Spleen (tissue), 11 donors: ENCODE data around the gene PHC1. TPM values are rescaled to one million over a fixed set of nuclear protein-coding genes. Genes with fewer than 3 reads are reported as not detected.

ENCODE experiments used
- DNase-seq: peaks from one replicate; pipeline ENCODE4 v3.0.0-alpha.2; 2020
- H3K27ac ChIP-seq, 8 donors: fragments of 200-600 bp; sonication (generic) in 7 of 8; 1 replicate in 4 of 8; 2 replicates in 4 of 8; pipeline versions ENCODE4 v1.5.0 to v1.8.0; 2016 to 2021; ENCODE audit warnings: inconsistent platforms in 4 of 8, mild to moderate bottlenecking in 4 of 8, moderate library complexity in 1 of 8
- H3K27me3 ChIP-seq, 7 donors: fragments of 200-600 bp; sonication (generic) in 6 of 7; replicated peaks in 1 of 7; 1 replicate in 4 of 7; 2 replicates in 3 of 7; pipeline versions ENCODE4 v1.5.0 to v1.8.0; 2016 to 2021; ENCODE audit warnings: inconsistent platforms in 3 of 7, mild to moderate bottlenecking in 1 of 7
- H3K36me3 ChIP-seq, 6 donors: fragments of 200-600 bp; sonication (generic) in 5 of 6; 1 replicate in 4 of 6; 2 replicates in 2 of 6; pipeline versions ENCODE4 v1.5.0 to v1.8.0; 2016 to 2021; ENCODE audit warnings: inconsistent platforms in 2 of 6
- H3K4me1 ChIP-seq, 6 donors: fragments of 200-600 bp; sonication (generic) in 5 of 6; 1 replicate in 3 of 6; 2 replicates in 3 of 6; pipeline versions ENCODE4 v1.5.0 to v1.8.0; 2016 to 2021; ENCODE audit warnings: inconsistent platforms in 3 of 6
- H3K4me3 ChIP-seq, 8 donors: fragments of 200-600 bp; sonication (generic) in 7 of 8; 1 replicate in 4 of 8; 2 replicates in 4 of 8; pipeline versions ENCODE4 v1.5.0 to v1.8.0; 2016 to 2021; ENCODE audit warnings: inconsistent platforms in 4 of 8, mild to moderate bottlenecking in 4 of 8, moderate library complexity in 2 of 8
- H3K9me3 ChIP-seq, 8 donors: fragments of 200-600 bp; sonication (generic) in 7 of 8; 1 replicate in 4 of 8; 2 replicates in 4 of 8; pipeline versions ENCODE4 v1.5.0 to v1.8.0; 2016 to 2021; ENCODE audit warnings: inconsistent platforms in 4 of 8
- CTCF ChIP-seq, 11 experiments: fragments of 200-600 bp in 7 of 11; fragments of 450-650 bp in 4 of 11; sonication (generic) in 4 of 11; IDR thresholded peaks in 8 of 11; conservative IDR thresholded peaks in 3 of 11; 1 replicate in 7 of 11; 2 replicates in 4 of 11; pipeline versions ENCODE4 v1.4.0 to v1.8.0; 2016 to 2021; ENCODE audit warnings: antibody characterized with exemption in 11 of 11, inconsistent platforms in 4 of 11, mild to moderate bottlenecking in 1 of 11
- POLR2A ChIP-seq, 3 donors: fragments of 450-650 bp; IDR thresholded peaks; one replicate each; pipeline ENCODE4 v1.5.1; 2017; ENCODE audit warnings: antibody characterized with exemption in 3 of 3, mild to moderate bottlenecking in 1 of 3
- POLR2AphosphoS5 ChIP-seq, 3 donors: sonication (generic); formaldehyde crosslinking; IDR thresholded peaks; one replicate each; pipeline ENCODE4 v1.5.1; 2017; ENCODE audit warnings: antibody characterized with exemption in 3 of 3
- WGBS, 5 donors: extraction: QIAGEN DNeasy Blood & Tissue Kit in 3 of 5; methylation state at CpG; one replicate each; pipeline versions ENCODE4 v1.1.5 to v1.1.7; 2013 to 2018; 5-methylcytosine and 5-hydroxymethylcytosine counted together
- intact Hi-C: fragments of 100-400 bp; cut with DNase I; formaldehyde crosslinking; loops from one replicate; pipeline ENCODE4 v1.15.0; 2023; ENCODE audit warnings: low total_unique reads
- polyA plus RNA-seq, 3 donors: library from polyadenylated mRNA; stranded (reverse); fragments of 200-250 nt; gene quantifications; one replicate each; pipeline ENCODE4 v1.2.1, GENCODE V29; 2013
- total RNA-seq, 7 donors: library from RNA; depleted of rRNA in 3 of 7; stranded (reverse); fragments of >200 nt in 3 of 7; fragmentation: NEBNext Ultra II Directional in 4 of 7; extraction: Animal tissue kit (Norgen Biotek cat#: 25700) in 4 of 7; gene quantifications; one replicate each; pipeline versions ENCODE4 v1.1.0 to v1.2.1, GENCODE V29; 2016 to 2021
- donor health status: healthy with polysubstance abuse.
- donor health status: DM: no; HTN: no; CAD: no; lungs with moderate emphysema.
- donor health status: DM: no; HTN: no; CAD: no.
- donor health status: Bipolar disorder and iron deficiency.
- donor health status: healthy.
- donor health status: DM: no; HTN: no; CAD: no.
- donor health status: DM: yes; HTN: yes; CAD: no.

The PHC1 gene
- total and polyA plus RNA-seq, 10 donors = 16.5 to 51.1 (median 28.2) TPM

DNA sequence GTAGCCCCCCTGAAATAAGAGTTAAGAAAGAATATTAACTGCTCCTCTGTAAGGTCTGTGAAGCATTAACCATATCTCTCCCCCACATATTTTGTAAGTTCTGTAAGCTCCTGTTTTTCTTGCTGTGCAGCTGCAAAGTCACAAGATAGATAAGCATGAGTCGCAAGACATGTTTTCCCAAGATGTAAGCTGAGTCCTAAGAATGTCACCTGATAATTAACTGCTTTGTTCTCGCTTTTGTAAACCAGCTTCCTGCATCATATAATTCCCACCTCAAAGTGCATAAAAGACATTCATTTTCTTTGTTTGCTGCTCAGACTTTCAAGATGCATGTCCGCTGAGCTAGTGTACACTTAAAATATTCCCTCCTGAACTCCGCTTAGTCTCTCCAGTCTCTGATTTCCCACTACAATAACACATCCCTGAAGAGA, 27.0 kb upstream of the PHC1 start:
- Histone ChIP-seq H3K27ac (no peak overlapping the region), H3K4me3 (no peak overlapping the region), H3K36me3 (no peaks in the 10 kb centered on the region), H3K27me3 (no peaks in the 10 kb centered on the region), H3K9me3 (no peaks in the 10 kb centered on the region), H3K4me1 (peaks cover 0 to 9% (median 4%) of the 10 kb centered on the region in 6 donors)
- intact Hi-C loops = loop anchor here (10.0 kb wide), 1 partner anchor 202 kb away; no protein-coding TSS in a partner anchor
- no peak for DNase-seq
- no peak for TF ChIP-seq POLR2A (IDR thresholded peaks at IDR 0.05)
- TF ChIP-seq POLR2AphosphoS5 (IDR thresholded peaks at IDR 0.05) = no peak
- no peak for TF ChIP-seq CTCF (IDR thresholded peaks at IDR 0.05 in 8 of 11, conservative IDR thresholded peaks at IDR 0.05 in 3 of 11)
- WGBS, 5 donors = 88 to 96% (median 93%) methylated on average over 4 of the region's 4 CpGs

GRCh38 chr12:8890313-8891085, 23.8 kb upstream of the PHC1 start:
- peaks cover 0 to 9% (median 4%) of the 10 kb centered on the region in 6 donors for H3K4me1 ChIP-seq
- no peaks in the 10 kb centered on the region for H3K27me3 ChIP-seq
- H3K9me3 ChIP-seq = no peaks in the 10 kb centered on the region
- TF ChIP-seq CTCF (IDR thresholded peaks at IDR 0.05 in 8 of 11, conservative IDR thresholded peaks at IDR 0.05 in 3 of 11) (peak; percentile 65 to 88 (median 82)), POLR2AphosphoS5 (IDR thresholded peaks at IDR 0.05) (no peak)
- DNase-seq = no peak
- H3K4me3 ChIP-seq = peak overlapping the region in 7 of 8 donors; percentile 23 to 69 (median 32)
- peak overlapping the region in 2 of 8 donors; percentile 38 to 56 for H3K27ac ChIP-seq
- WGBS, 5 donors = 31 to 35% (median 31%) methylated on average over 14 of the region's 14 CpGs
- H3K36me3 ChIP-seq = no peaks in the 10 kb centered on the region
- intact Hi-C loops = no loop called here

DNA sequence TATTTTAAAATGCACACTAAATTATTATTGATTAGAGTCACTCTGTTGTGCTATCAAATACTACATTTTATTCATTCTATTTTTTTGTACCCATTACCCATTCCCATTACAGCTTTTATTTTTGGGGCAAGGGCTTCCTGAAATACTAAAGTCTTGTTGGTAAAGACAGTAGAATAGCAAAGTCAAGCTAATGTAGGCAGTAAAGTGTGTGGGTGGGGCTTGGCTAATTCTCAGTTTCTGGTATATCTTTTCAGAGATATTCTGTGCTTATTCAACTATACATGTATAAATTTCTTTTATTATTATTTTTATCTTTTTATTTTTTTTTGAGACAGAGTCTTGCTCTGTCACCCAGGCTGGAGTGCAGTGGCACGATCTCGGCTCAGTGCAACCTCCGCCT, 22.3 kb upstream of the PHC1 start:
- H3K27ac ChIP-seq = no peak overlapping the region
- TF ChIP-seq POLR2AphosphoS5 (IDR thresholded peaks at IDR 0.05) (no peak), CTCF (IDR thresholded peaks at IDR 0.05 in 8 of 11, conservative IDR thresholded peaks at IDR 0.05 in 3 of 11) (no peak), POLR2A (IDR thresholded peaks at IDR 0.05) (no peak)
- intact Hi-C loops = no loop called here
- H3K27me3 ChIP-seq = no peaks in the 10 kb centered on the region
- no peak for DNase-seq
- peaks cover 0 to 9% (median 4%) of the 10 kb centered on the region in 6 donors for H3K4me1 ChIP-seq
- no peaks in the 10 kb centered on the region for H3K9me3 ChIP-seq
- WGBS, 5 donors = 93 to 100% (median 93%) methylated on average over 3 of the region's 3 CpGs
- no peaks in the 10 kb centered on the region for H3K36me3 ChIP-seq
- H3K4me3 ChIP-seq = no peak overlapping the region

GRCh38 chr12:8894378-8894777, 19.9 kb upstream of the PHC1 start:
- no peak for DNase-seq
- intact Hi-C loops = no loop called here

More at GRCh38 chr12:8894378-8894777, 19.9 kb upstream of the PHC1 start:
- Histone ChIP-seq H3K27me3 (no peaks in the 10 kb centered on the region), H3K36me3 (no peaks in the 10 kb centered on the region), H3K4me3 (no peak overlapping the region), H3K27ac (no peak overlapping the region), H3K4me1 (peaks cover 0 to 9% (median 4%) of the 10 kb centered on the region in 6 donors), H3K9me3 (no peaks in the 10 kb centered on the region)
- TF ChIP-seq CTCF (IDR thresholded peaks at IDR 0.05 in 8 of 11, conservative IDR thresholded peaks at IDR 0.05 in 3 of 11) (no peak), POLR2AphosphoS5 (IDR thresholded peaks at IDR 0.05) (no peak), POLR2A (IDR thresholded peaks at IDR 0.05) (no peak)
